Ramos (cell line): ENCODE results near the gene C11orf21.
"Not testable (repeated sequence)": the region's sequence is repeated elsewhere in the genome, so short reads cannot be mapped to it uniquely, and the experiment has no call there.

Source experiments
- in situ Hi-C: fragments of 300-500 bp; cut with MboI; formaldehyde crosslinking; loops from one replicate; pipeline ENCODE4 v1.14.3; 2022; ENCODE audit warnings: low sequenced_read_pairs; ENCODE audit not compliant: unreplicated experiment

C11orf21 gene

GRCh38 chr11:2301631-2302305 lies at the start of gene C11orf21, which contains the start of gene TSPAN32:
Gene C11orf21 (minus strand): TSS chr11:2301918. CDS start chr11:2301808, 110 bp downstream.
Gene TSPAN32 (plus strand): TSS chr11:2302013. CDS start chr11:2302150, 137 bp downstream.
- in situ Hi-C loops = no loop called here

GRCh38 chr11:2348986-2349385 lies 47.3 kb upstream of the C11orf21 start:
- in situ Hi-C loops = no loop called here

DNA sequence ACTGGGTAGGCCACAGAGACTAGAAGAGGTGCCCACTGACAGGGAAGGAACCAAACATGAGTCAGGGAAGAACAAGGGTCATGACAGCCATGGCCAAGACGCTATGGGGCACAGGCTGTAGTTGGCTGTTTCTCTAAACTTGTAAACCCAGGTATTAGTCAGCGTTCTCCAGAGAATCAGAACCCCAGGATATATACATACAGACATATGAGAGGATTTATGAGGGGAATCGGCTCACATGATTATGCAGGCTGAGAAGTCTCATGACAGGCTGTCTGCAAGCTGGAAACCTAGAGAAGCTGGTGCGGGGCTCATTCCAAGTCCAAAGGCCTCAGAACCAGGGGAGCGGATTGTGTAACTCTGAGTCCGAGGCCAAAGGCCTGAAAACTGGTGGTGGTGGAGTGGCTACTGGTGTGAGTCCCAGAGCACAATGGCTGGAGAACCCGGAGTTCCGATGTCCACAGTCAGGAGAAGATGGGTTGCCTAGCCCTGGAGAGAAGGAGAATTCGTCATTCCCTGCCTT lies 45.7 kb upstream of the C11orf21 start:
- in situ Hi-C loops = no loop called here

GRCh38 chr11:2346586-2347307 lies 45.0 kb upstream of the C11orf21 start:
- in situ Hi-C loops = no loop called here

GRCh38 chr11:2346014-2346413 lies 44.3 kb upstream of the C11orf21 start:
- in situ Hi-C loops = no loop called here

DNA sequence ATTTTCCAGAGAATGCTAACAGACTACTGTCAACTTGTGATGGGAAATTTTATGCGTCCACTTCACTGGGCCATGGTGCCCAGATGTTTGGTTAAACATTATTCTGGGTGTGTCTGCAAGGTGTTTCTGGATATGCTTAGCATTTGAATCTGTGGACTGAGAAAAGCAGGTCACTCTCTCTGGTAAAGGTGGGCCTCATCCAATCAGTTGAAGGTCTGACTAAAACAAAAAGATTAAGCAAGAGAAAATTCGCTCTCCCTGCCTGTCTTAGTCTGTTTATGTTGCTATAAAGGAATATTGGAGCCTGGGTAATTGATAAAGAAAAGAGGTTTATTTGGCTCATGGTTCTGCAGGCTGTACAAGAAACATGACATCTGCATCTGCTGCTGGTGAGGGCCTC lies 43.3 kb upstream of the C11orf21 start:
- in situ Hi-C loops = no loop called here

DNA sequence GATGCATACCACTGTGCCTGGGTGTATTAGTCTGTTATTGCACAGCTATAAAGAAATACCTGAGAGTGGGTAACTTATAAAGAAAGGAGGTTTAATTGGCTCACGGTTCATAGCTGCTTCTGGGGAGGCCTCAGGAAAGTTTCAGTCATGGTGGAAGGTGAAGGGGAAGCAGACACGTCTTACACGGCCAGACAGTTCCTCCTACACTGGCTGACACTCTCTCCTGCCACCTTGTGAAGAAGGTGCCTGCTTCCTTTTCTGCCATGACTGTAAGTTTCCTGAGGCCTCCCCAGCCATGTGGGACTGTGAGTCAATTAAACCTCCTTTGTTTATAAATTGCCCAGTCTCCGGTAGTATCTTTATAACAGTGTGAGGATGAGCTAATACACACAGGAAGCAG lies 41.8 kb upstream of the C11orf21 start:
- in situ Hi-C loops = no loop called here

GRCh38 chr11:2342981-2343380 lies 41.3 kb upstream of the C11orf21 start:
- in situ Hi-C loops = no loop called here

- in situ Hi-C loops = no loop called here
Observed at GRCh38 chr11:2342557-2342956, 40.8 kb upstream of the C11orf21 start.

- in situ Hi-C loops = not testable (repeated sequence)
Observed at GRCh38 chr11:2338760-2339159, 37.0 kb upstream of the C11orf21 start.

- in situ Hi-C loops = not testable (repeated sequence)
Observed at GRCh38 chr11:2335286-2335685, 33.6 kb upstream of the C11orf21 start.

DNA sequence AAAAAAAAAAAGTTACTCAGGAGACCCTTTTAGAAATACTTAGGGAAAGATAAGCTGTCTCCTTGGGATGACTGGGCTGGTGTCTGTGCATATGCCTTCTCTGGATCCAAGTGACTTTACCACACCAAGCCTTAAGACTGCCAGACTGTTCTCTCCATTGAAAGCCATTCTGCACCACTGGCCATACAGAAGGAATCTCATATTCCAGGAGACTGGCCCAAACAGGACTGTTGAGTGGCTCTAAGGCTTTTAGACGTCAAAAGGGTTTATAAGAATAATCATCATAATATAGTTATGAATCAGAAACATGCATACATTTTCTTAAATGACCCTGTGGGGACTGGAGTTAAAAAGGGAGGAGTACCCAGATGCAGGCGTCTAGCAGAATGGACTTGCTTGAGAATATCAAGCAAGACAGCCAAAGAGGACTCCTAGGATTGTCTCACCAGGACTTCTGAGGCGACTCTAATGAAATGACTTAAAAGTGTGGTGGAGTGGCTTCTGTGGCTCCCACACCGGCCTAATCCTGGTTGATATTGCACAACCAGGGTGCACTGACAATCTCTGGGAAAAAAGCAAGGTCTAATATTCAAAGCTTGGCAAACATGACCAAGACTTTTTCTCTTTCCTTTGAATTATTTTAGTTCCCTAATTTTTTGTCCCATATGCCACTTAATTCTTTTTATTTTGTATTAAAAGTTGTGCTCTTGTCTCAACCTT lies 31.9 kb upstream of the C11orf21 start:
- in situ Hi-C loops = not testable (repeated sequence)

GRCh38 chr11:2332569-2332968 lies 30.9 kb upstream of the C11orf21 start:
- in situ Hi-C loops = not testable (repeated sequence)

GRCh38 chr11:2331404-2331803 lies 29.7 kb upstream of the C11orf21 start:
- in situ Hi-C loops = no loop called here

- in situ Hi-C loops = no loop called here
Observed at GRCh38 chr11:2330696-2331095, 29.0 kb upstream of the C11orf21 start.

DNA sequence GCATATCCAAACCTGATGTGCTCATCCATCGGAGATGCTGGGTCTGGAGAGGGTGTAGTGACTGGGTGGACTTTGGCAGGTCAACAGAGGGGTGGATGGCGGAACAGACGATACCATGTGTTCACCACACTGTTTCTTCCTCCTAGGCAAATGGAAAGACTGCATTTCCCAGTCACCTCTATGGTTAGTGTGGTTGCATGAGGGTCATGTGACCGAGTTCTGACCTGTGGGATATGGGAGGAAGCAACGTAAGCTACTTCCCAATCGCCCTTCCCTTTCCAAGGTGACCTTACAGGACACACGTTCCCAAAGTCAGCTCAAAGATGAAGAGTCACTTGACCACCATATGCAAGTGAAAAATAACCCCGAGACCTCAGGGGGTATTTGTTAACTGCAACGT lies 27.8 kb upstream of the C11orf21 start:
- in situ Hi-C loops = no loop called here

DNA sequence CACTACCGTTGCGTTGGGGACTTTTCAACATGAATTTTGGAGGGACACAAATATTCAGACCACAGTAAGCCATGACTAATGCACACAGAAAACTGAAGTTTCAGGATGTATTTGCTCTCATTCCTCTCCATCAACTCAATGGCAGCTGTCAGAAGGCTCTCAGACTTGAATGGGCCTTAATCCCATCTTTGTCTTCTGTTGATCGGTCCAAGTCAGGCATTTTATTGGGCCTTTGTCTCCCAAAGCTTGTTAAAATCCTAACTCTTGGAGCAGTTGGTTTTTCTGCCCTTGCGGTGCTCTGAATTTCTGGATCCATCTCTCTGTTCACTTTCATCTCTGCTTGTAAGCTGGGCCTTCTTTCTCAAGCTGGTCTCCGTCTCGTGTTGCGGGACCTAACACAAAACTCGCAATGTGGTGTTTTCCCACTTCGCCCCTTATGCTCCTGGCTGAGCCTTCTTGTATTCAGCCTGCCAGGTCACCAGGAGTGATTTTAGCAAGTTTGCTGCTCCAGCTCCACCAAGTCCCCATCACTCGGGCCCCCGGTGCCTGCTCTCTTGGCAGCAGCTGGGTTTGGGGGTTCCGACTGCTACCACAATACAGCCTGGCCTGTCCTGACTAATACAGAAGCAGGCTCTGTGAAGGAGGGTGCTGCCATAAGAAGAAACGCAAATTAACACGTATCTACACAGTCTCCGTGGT lies 27.1 kb upstream of the C11orf21 start:
- in situ Hi-C loops = no loop called here

GRCh38 chr11:2328021-2328420 lies 26.3 kb upstream of the C11orf21 start:
- in situ Hi-C loops = no loop called here

DNA sequence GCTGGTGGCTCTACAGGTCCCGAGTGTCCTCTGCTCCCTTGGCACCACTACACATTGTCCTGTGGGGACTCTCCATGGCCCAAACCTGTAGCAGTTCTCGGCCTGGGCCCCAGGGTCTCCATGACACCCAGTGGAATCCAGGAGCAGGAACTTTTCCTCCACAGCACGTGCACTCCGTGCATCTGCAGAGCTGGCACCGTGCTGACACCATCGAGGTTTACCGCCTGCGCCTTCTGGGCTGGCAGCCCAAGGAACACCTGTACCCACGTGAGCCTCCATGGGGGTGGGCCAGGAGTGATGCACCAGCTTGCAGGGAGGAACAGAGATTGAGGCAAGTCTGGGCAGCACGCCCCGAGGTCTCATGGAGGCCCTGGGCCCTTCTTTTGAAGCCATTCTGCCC lies 25.3 kb upstream of the C11orf21 start:
- in situ Hi-C loops = no loop called here

- in situ Hi-C loops = no loop called here
Observed at GRCh38 chr11:2325719-2326118, 24.0 kb upstream of the C11orf21 start.
